Esophagus squamous epithelium (tissue), 4 donors: ENCODE data around the gene ENOX1.

ENCODE experiments used
- POLR2A ChIP-seq, 4 donors: fragments of 450-650 bp; IDR thresholded peaks; one replicate each; pipeline ENCODE4 v1.6.1; 2017; ENCODE audit warnings: antibody characterized with exemption in 4 of 4, mild to moderate bottlenecking in 4 of 4, moderate library complexity in 3 of 4
- TF ChIP-seq, protein P1 (sequence below), 6 experiments: fragments of 450-650 bp in 4 of 6; fragments of 200-600 bp in 2 of 6; sonication (generic) in 2 of 6; IDR thresholded peaks; one replicate each; pipeline ENCODE4 v1.5.1; 2016 to 2019; ENCODE audit warnings: antibody characterized with exemption in 6 of 6, mild to moderate bottlenecking in 4 of 6, moderate library complexity in 4 of 6

DNA sequence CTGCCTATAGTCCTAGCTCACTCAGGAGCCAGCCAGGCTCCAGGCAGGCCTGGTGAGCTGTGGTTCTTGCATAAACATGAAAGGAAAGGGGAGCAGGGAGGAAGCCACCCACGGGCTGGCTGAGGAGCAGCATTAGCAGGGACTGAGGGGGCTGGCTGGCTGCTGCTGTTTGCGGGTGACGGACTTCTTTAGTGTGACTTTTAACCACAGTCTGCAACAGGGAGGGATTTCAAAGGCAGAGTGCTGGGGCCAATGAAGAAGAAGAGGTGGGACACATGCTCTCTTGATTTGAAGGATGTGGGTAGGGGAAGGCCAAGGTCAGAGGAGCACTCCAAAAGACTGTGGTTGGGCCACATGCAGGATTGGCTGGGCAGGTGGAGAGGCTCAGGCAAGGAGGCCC is 540.4 kb downstream of the ENOX1 start:
- no peak for TF ChIP-seq POLR2A (IDR thresholded peaks at IDR 0.05)
- TF ChIP-seq, protein P1, sequence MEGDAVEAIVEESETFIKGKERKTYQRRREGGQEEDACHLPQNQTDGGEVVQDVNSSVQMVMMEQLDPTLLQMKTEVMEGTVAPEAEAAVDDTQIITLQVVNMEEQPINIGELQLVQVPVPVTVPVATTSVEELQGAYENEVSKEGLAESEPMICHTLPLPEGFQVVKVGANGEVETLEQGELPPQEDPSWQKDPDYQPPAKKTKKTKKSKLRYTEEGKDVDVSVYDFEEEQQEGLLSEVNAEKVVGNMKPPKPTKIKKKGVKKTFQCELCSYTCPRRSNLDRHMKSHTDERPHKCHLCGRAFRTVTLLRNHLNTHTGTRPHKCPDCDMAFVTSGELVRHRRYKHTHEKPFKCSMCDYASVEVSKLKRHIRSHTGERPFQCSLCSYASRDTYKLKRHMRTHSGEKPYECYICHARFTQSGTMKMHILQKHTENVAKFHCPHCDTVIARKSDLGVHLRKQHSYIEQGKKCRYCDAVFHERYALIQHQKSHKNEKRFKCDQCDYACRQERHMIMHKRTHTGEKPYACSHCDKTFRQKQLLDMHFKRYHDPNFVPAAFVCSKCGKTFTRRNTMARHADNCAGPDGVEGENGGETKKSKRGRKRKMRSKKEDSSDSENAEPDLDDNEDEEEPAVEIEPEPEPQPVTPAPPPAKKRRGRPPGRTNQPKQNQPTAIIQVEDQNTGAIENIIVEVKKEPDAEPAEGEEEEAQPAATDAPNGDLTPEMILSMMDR (IDR thresholded peaks at IDR 0.05): no peak
